Loucy (cell line): ENCODE results near the gene TMEM140.

Experiments used
- H2AFZ ChIP-seq: fragments of 200-600 bp; sonication (generic); 2 replicates; pipeline ENCODE4 v1.6.0; 2016; ENCODE audit warnings: antibody characterized with exemption, mild to moderate bottlenecking, low read length, moderate library complexity
- H3F3A ChIP-seq: fragments of 200-600 bp; 2 replicates; pipeline ENCODE4 v1.6.0; 2016; ENCODE audit warnings: antibody characterized with exemption, low read depth, mild to moderate bottlenecking
- H3K27me3 ChIP-seq: fragments of 200-600 bp; sonication (generic); 2 replicates; pipeline ENCODE4 v1.6.1; 2014; ENCODE audit warnings: low read length, mild to moderate bottlenecking; ENCODE audit not compliant: insufficient read depth, poor library complexity, severe bottlenecking
- H3K36me3 ChIP-seq: fragments of 200-600 bp; sonication (generic); 2 replicates; pipeline ENCODE4 v1.6.1; 2016; ENCODE audit warnings: low read length; ENCODE audit not compliant: insufficient read depth
- H3K4me1 ChIP-seq: fragments of 200-600 bp; sonication (generic); 2 replicates; pipeline ENCODE4 v1.5.1; 2014; ENCODE audit warnings: low read length, mild to moderate bottlenecking; ENCODE audit not compliant: insufficient read depth, poor library complexity, severe bottlenecking
- H3K4me2 ChIP-seq: fragments of 200-600 bp; sonication (generic); 2 replicates; pipeline ENCODE4 v1.6.0; 2014; ENCODE audit warnings: antibody characterized with exemption, low read length, low read depth, mild to moderate bottlenecking; ENCODE audit not compliant: poor library complexity, severe bottlenecking
- H3K4me3 ChIP-seq: fragments of 200-600 bp; sonication (generic); 2 replicates; pipeline ENCODE4 v1.5.1; 2014; ENCODE audit warnings: low read length, mild to moderate bottlenecking, mixed read lengths; ENCODE audit not compliant: poor library complexity, severe bottlenecking
- H3K79me2 ChIP-seq: fragments of 200-600 bp; sonication (generic); 2 replicates; pipeline ENCODE4 v1.6.1; 2014; ENCODE audit warnings: low read length; ENCODE audit not compliant: insufficient read depth
- H3K9ac ChIP-seq: fragments of 200-600 bp; sonication (generic); 2 replicates; pipeline ENCODE4 v1.6.0; 2014; ENCODE audit warnings: mild to moderate bottlenecking, low read depth, low read length, moderate library complexity; ENCODE audit not compliant: poor library complexity, severe bottlenecking
- H3K9me2 ChIP-seq: fragments of 200-600 bp; sonication (generic); replicated peaks from 2 replicates; pipeline ENCODE4 v1.6.1; 2016; ENCODE audit warnings: low read depth, low read length, mixed read lengths
- H3K9me3 ChIP-seq: fragments of 200-600 bp; sonication (generic); 2 replicates; pipeline ENCODE4 v1.6.1; 2014; ENCODE audit warnings: mild to moderate bottlenecking, antibody characterized with exemption, low read length, low read depth; ENCODE audit not compliant: insufficient read depth
- H4K20me1 ChIP-seq: fragments of 200-600 bp; sonication (generic); 2 replicates; pipeline ENCODE4 v1.6.0; 2014; ENCODE audit warnings: antibody characterized with exemption, low read length, mild to moderate bottlenecking; ENCODE audit not compliant: insufficient read depth, poor library complexity, severe bottlenecking
- CTCF ChIP-seq: fragments of 200-600 bp; sonication (generic); conservative IDR thresholded peaks from 2 replicates; pipeline ENCODE4 v1.5.1; 2014; ENCODE audit warnings: mild to moderate bottlenecking, antibody characterized with exemption, low read length
- EZH2phosphoT487 ChIP-seq: fragments of 200-600 bp; IDR thresholded peaks from 2 replicates; pipeline ENCODE4 v1.6.1; 2018; ENCODE audit warnings: antibody characterized with exemption, mild to moderate bottlenecking, moderate library complexity, borderline replicate concordance

The TMEM140 gene

GRCh38 chr7:135156290-135156689 lies 8.4 kb downstream of the TMEM140 start:
- no peak for TF ChIP-seq EZH2phosphoT487
- TF ChIP-seq CTCF = no peak
- Histone ChIP-seq H3F3A (no peaks in the 10 kb centered on the region), H3K36me3 (no peaks in the 10 kb centered on the region), H3K4me3 (no peak overlapping the region), H3K4me2 (no peak overlapping the region), H3K4me1 (peaks cover 17% of the 10 kb centered on the region), H3K9ac (no peak overlapping the region), H3K9me2 (no peaks in the 10 kb centered on the region), H4K20me1 (no peaks in the 10 kb centered on the region), H2AFZ (no peak overlapping the region), H3K27me3 (no peaks in the 10 kb centered on the region), H3K79me2 (no peaks in the 10 kb centered on the region), H3K9me3 (peaks cover 8% of the 10 kb centered on the region; the same call in 1 of the 2 replicates)

- Histone ChIP-seq H3K9ac (no peak overlapping the region), H3K9me3 (peaks cover 12% of the 10 kb centered on the region), H4K20me1 (no peaks in the 10 kb centered on the region), H3K4me3 (no peak overlapping the region), H3K79me2 (no peaks in the 10 kb centered on the region), H3K4me2 (no peak overlapping the region), H3K27me3 (no peaks in the 10 kb centered on the region), H3K4me1 (peaks cover 17% of the 10 kb centered on the region), H3K36me3 (no peaks in the 10 kb centered on the region), H3K9me2 (no peaks in the 10 kb centered on the region), H2AFZ (no peak overlapping the region), H3F3A (no peaks in the 10 kb centered on the region)
- no peak for TF ChIP-seq EZH2phosphoT487
- no peak for TF ChIP-seq CTCF
Observed at GRCh38 chr7:135158141-135158655, 10.3 kb downstream of the TMEM140 start.

- no peak overlapping the region for H3K4me3 ChIP-seq
- no peaks in the 10 kb centered on the region for H3K79me2 ChIP-seq
- no peaks in the 10 kb centered on the region for H3K36me3 ChIP-seq
- H4K20me1 ChIP-seq = no peaks in the 10 kb centered on the region
- peaks cover 17% of the 10 kb centered on the region for H3K4me1 ChIP-seq
- peaks cover 12% of the 10 kb centered on the region for H3K9me3 ChIP-seq
- H3K4me2 ChIP-seq = no peak overlapping the region
- H3K27me3 ChIP-seq = no peaks in the 10 kb centered on the region
- H3K9ac ChIP-seq = no peak overlapping the region
- H3F3A ChIP-seq = no peaks in the 10 kb centered on the region
- no peak overlapping the region for H2AFZ ChIP-seq
- TF ChIP-seq EZH2phosphoT487 (no peak), CTCF (no peak)
- no peaks in the 10 kb centered on the region for H3K9me2 ChIP-seq
Observed at GRCh38 chr7:135158874-135159273, 11.0 kb downstream of the TMEM140 start.
